Ascending aorta (tissue), 2 donors: ENCODE measurements around the gene PTGES2. TPM values are rescaled to one million over a fixed set of nuclear protein-coding genes. Genes with fewer than 3 reads are reported as not detected.

Experiments
- DNase-seq, 2 donors: peaks; one replicate each; pipeline ENCODE4 v3.0.0-alpha.2; 2019; ENCODE audit warnings: low spot score in 2 of 2
- H3K27ac ChIP-seq, 2 donors: fragments of 200-600 bp; sonication (generic); one replicate each; pipeline ENCODE4 v1.5.1; 2016 to 2017; ENCODE audit warnings: mild to moderate bottlenecking in 1 of 2
- H3K27me3 ChIP-seq: fragments of 200-600 bp; sonication (generic); one replicate; pipeline ENCODE4 v1.5.1; 2017
- H3K36me3 ChIP-seq, 2 donors: fragments of 200-600 bp; sonication (generic); one replicate each; pipeline ENCODE4 v1.5.1; 2016
- H3K4me1 ChIP-seq, 2 donors: fragments of 200-600 bp; sonication (generic); one replicate each; pipeline ENCODE4 v1.5.1; 2016 to 2017; ENCODE audit warnings: mild to moderate bottlenecking in 1 of 2
- H3K4me3 ChIP-seq, 2 donors: fragments of 200-600 bp; sonication (generic); one replicate each; pipeline ENCODE4 v1.5.1; 2016 to 2017; ENCODE audit warnings: mild to moderate bottlenecking in 1 of 2
- H3K9me3 ChIP-seq, 2 donors: fragments of 200-600 bp; sonication (generic); one replicate each; pipeline ENCODE4 v1.5.1; 2016
- CTCF ChIP-seq, 3 experiments: fragments of 200-600 bp in 2 of 3; fragments of 450-650 bp in 1 of 3; sonication (generic) in 2 of 3; IDR thresholded peaks; one replicate each; pipeline ENCODE4 v1.5.1; 2016 to 2019; ENCODE audit warnings: antibody characterized with exemption in 3 of 3, mild to moderate bottlenecking in 1 of 3, moderate library complexity in 1 of 3
- intact Hi-C: fragments of 100-400 bp; cut with DNase I; formaldehyde crosslinking; loops from one replicate; pipeline ENCODE4 v1.15.1; 2023
- total RNA-seq: library from RNA; depleted of rRNA; stranded (reverse); fragments of >200 nt; gene quantifications from one replicate; pipeline ENCODE4 v1.1.0, GENCODE V29; 2016

PTGES2 gene
- total RNA-seq, 1 donor from 2014 or later = 97.2 TPM

GRCh38 chr9:128101231-128101661 is 26.3 kb downstream of the PTGES2 start:
- Histone ChIP-seq H3K27ac (peak overlapping the region in 1 of 2 donors; percentile 97), H3K27me3 (no peaks in the 10 kb centered on the region), H3K4me1 (peaks cover 26 to 36% of the 10 kb centered on the region in 2 donors), H3K9me3 (no peaks in the 10 kb centered on the region), H3K36me3 (peaks cover 44 to 54% of the 10 kb centered on the region in 2 donors), H3K4me3 (no peak overlapping the region)
- intact Hi-C loops = no loop called here
- DNase-seq = no peak
- no peak for TF ChIP-seq CTCF (IDR thresholded peaks at IDR 0.05)

- Histone ChIP-seq H3K4me1 (peaks cover 26 to 37% of the 10 kb centered on the region in 2 donors), H3K4me3 (peak overlapping the region; percentile 64), H3K9me3 (no peaks in the 10 kb centered on the region), H3K36me3 (peaks cover 37 to 47% of the 10 kb centered on the region in 2 donors), H3K27ac (peak overlapping the region; percentile 93 to 97), H3K27me3 (no peaks in the 10 kb centered on the region)
- no peak for TF ChIP-seq CTCF (IDR thresholded peaks at IDR 0.05)
- intact Hi-C loops = no loop called here
- DNase-seq = no peak
Observed at GRCh38 chr9:128100581-128100980, 26.9 kb downstream of the PTGES2 start.

- Histone ChIP-seq H3K9me3 (no peaks in the 10 kb centered on the region), H3K4me1 (peaks cover 28 to 42% of the 10 kb centered on the region in 2 donors), H3K27me3 (no peaks in the 10 kb centered on the region), H3K36me3 (peaks cover 32 to 42% of the 10 kb centered on the region in 2 donors), H3K4me3 (peak overlapping the region; percentile 64), H3K27ac (peak overlapping the region; percentile 93 to 97)
- intact Hi-C loops = no loop called here
- no peak for DNase-seq
- TF ChIP-seq CTCF (IDR thresholded peaks at IDR 0.05) = no peak
Observed at GRCh38 chr9:128099932-128100491, 27.5 kb downstream of the PTGES2 start.

GRCh38 chr9:128099231-128099931 is 28.1 kb downstream of the PTGES2 start:
- H3K27me3 ChIP-seq = no peaks in the 10 kb centered on the region
- peak overlapping the region; percentile 93 to 97 for H3K27ac ChIP-seq
- no peaks in the 10 kb centered on the region for H3K9me3 ChIP-seq
- peak overlapping the region; percentile 64 for H3K4me3 ChIP-seq
- peaks cover 33 to 48% of the 10 kb centered on the region in 2 donors for H3K4me1 ChIP-seq
- TF ChIP-seq CTCF (IDR thresholded peaks at IDR 0.05) = no peak
- peaks cover 31 to 36% of the 10 kb centered on the region in 2 donors for H3K36me3 ChIP-seq
- DNase-seq = no peak
- intact Hi-C loops = no loop called here

GRCh38 chr9:128098297-128099230 is 29.0 kb downstream of the PTGES2 start:
- no peaks in the 10 kb centered on the region for H3K27me3 ChIP-seq
- peak overlapping the region; percentile 64 for H3K4me3 ChIP-seq
- no peaks in the 10 kb centered on the region for H3K9me3 ChIP-seq
- peaks cover 36 to 52% of the 10 kb centered on the region in 2 donors for H3K4me1 ChIP-seq
- peak overlapping the region; percentile 93 to 97 for H3K27ac ChIP-seq
- intact Hi-C loops = loop anchor here (1.0 kb wide), 1 partner anchor 30 kb away; the partner anchor contains the start of gene SLC25A25
- peak; percentile 91 to 99 for DNase-seq
- TF ChIP-seq CTCF (IDR thresholded peaks at IDR 0.05) = no peak
- H3K36me3 ChIP-seq = peaks cover 23 to 28% of the 10 kb centered on the region in 2 donors
